CMK (cell line): Measurements from ENCODE around the gene TGFB2.

Experiments used
- DNase-seq: peaks from one replicate; pipeline ENCODE4 v3.0.0-alpha.2; 2010; ENCODE audit warnings: low read depth

TGFB2 gene

GRCh38 chr1:218462587-218462986 lies 117.5 kb downstream of the TGFB2 start:
- DNase-seq = no peak

GRCh38 chr1:218463194-218464156 lies 118.3 kb downstream of the TGFB2 start:
- no peak for DNase-seq

GRCh38 chr1:218464871-218465270 lies 119.7 kb downstream of the TGFB2 start:
- DNase-seq = no peak

GRCh38 chr1:218466341-218467010 lies 121.3 kb downstream of the TGFB2 start:
- no peak for DNase-seq

- DNase-seq = no peak
Measured at GRCh38 chr1:218467101-218468072, 122.3 kb downstream of the TGFB2 start.

GRCh38 chr1:218468711-218469110 lies 123.6 kb downstream of the TGFB2 start:
- no peak for DNase-seq

GRCh38 chr1:218472885-218473284 lies 127.7 kb downstream of the TGFB2 start:
- no peak for DNase-seq

GRCh38 chr1:218473522-218473921 lies 128.4 kb downstream of the TGFB2 start:
- no peak for DNase-seq

- DNase-seq = no peak
Measured at GRCh38 chr1:218474128-218474527, 129.0 kb downstream of the TGFB2 start.

GRCh38 chr1:218475275-218475674 lies 130.1 kb downstream of the TGFB2 start:
- no peak for DNase-seq

- no peak for DNase-seq
Measured at GRCh38 chr1:218475699-218476098, 130.6 kb downstream of the TGFB2 start.

GRCh38 chr1:218476385-218476784 lies 131.2 kb downstream of the TGFB2 start:
- no peak for DNase-seq

- no peak for DNase-seq
Measured at GRCh38 chr1:218478336-218478735, 133.2 kb downstream of the TGFB2 start.

GRCh38 chr1:218479436-218480115 lies 134.4 kb downstream of the TGFB2 start:
- DNase-seq = no peak

GRCh38 chr1:218480137-218480536 lies 135.0 kb downstream of the TGFB2 start:
- DNase-seq = no peak

GRCh38 chr1:218480588-218481099 lies 135.5 kb downstream of the TGFB2 start:
- no peak for DNase-seq

- DNase-seq = no peak
Measured at GRCh38 chr1:218481116-218481775, 136.1 kb downstream of the TGFB2 start.

- DNase-seq = no peak
Measured at GRCh38 chr1:218482683-218483082, 137.5 kb downstream of the TGFB2 start.

- DNase-seq = no peak
Measured at GRCh38 chr1:218485241-218485928, 140.2 kb downstream of the TGFB2 start.

GRCh38 chr1:218488531-218488930 lies 143.4 kb downstream of the TGFB2 start:
- no peak for DNase-seq
